ENCODE results near the gene AP1G1.

Gene AP1G1

DNA sequence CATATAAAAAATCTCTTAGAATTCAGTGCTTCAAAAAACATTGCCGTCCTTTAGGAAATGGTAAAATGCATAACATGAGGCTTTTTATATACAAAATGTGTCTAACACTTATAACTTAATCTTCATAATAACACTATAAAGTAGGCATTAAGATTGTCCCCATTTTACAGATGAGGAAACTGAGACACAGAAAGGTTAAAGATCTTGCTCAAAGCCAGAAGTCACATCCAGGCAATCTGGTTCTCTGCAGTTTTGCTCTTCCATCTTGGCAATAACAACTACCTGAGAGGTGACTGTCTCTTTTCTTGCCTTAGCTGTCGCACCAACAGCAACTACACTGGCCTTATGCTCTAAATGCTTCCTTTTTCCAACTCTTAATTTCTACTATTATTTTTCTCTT, 24.5 kb downstream of the AP1G1 start:
- WGBS (ENCODE audit: insufficient coverage) = no CpG with 5 or more reads among the region's 2 CpGs
- CTCF ChIA-PET = interaction anchor here (1.1 kb wide), 1 partner anchor 9 kb away, joined by 4 read pairs; no protein-coding TSS in a partner anchor
- H3K4me3 ChIP-seq (ENCODE audit: control insufficient read depth in 1 of 7, extremely low read depth in 1 of 7, insufficient read depth in 4 of 7, low read depth in 2 of 7, low read length in 6 of 7) = no peak overlapping the region
- POLR2A ChIA-PET = no interaction called here
- no peaks in the 10 kb centered on the region for H3K4me1 ChIP-seq (ENCODE audit: control extremely low read depth in 1 of 4, control insufficient read depth in 4 of 4, insufficient read depth in 4 of 4, low read length in 3 of 4)
- H3K27ac ChIP-seq (ENCODE audit: insufficient read depth in 1 of 2, low read depth in 1 of 2, low read length in 2 of 2, poor library complexity in 1 of 2, severe bottlenecking in 2 of 2) = no peak overlapping the region
- no peak for DNase-seq
- H3K36me3 ChIP-seq (ENCODE audit: control insufficient read depth in 4 of 4, insufficient read depth in 4 of 4, low read length in 3 of 4) = peaks cover 4 to 52% (median 20%) of the 10 kb centered on the region in 4 experiments
- H3K9me3 ChIP-seq (ENCODE audit: control extremely low read depth in 1 of 5, control insufficient read depth in 4 of 5, insufficient read depth in 2 of 5, low read depth in 1 of 5, low read length in 4 of 5) = no peaks in the 10 kb centered on the region
- no peaks in the 10 kb centered on the region for H3K27me3 ChIP-seq (replicated peaks in 2 of 5; ENCODE audit: control insufficient read depth in 4 of 5, insufficient read depth in 5 of 5, low read length in 4 of 5)

DNA sequence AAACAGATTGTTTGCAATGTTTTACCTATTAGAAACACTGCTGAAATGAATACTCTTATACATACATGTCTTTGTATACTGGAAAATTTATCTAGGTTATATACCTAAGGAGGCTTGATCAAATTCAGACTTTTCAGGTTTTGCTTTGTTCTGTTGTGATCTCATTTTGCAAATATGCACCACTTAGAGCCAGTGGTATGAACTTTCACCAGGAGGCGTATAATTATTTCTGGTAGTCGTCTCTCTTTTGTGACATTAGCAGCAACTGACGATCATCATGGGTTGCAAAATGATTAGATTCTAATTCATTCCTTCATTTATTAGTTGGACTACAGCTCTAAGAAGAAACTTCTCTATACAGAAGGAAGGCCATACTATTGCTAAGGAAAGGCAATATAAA, 26.9 kb downstream of the AP1G1 start:
- Histone ChIP-seq H3K27ac (ENCODE audit: insufficient read depth in 1 of 2, low read depth in 1 of 2, low read length in 2 of 2, poor library complexity in 1 of 2, severe bottlenecking in 2 of 2) (no peak overlapping the region), H3K9me3 (ENCODE audit: control extremely low read depth in 1 of 5, control insufficient read depth in 4 of 5, insufficient read depth in 2 of 5, low read depth in 1 of 5, low read length in 4 of 5) (no peaks in the 10 kb centered on the region), H3K27me3 (replicated peaks in 2 of 5; ENCODE audit: control insufficient read depth in 4 of 5, insufficient read depth in 5 of 5, low read length in 4 of 5) (no peaks in the 10 kb centered on the region), H3K4me1 (ENCODE audit: control extremely low read depth in 1 of 4, control insufficient read depth in 4 of 4, insufficient read depth in 4 of 4, low read length in 3 of 4) (no peaks in the 10 kb centered on the region), H3K4me3 (ENCODE audit: control insufficient read depth in 1 of 7, extremely low read depth in 1 of 7, insufficient read depth in 4 of 7, low read depth in 2 of 7, low read length in 6 of 7) (no peak overlapping the region), H3K36me3 (ENCODE audit: control insufficient read depth in 4 of 4, insufficient read depth in 4 of 4, low read length in 3 of 4) (peaks cover 0 to 44% (median 15%) of the 10 kb centered on the region in 4 experiments)
- DNase-seq = no peak
- ChIA-PET POLR2A (no interaction called here), CTCF (interaction anchor here (0.6 to 1.6 kb wide), 2 partner anchors 13 to 344 kb away, joined by 3 to 6 read pairs; no protein-coding TSS in a partner anchor)
- WGBS (ENCODE audit: insufficient coverage) = 100% methylated on average over 1 of the region's 3 CpGs

DNA sequence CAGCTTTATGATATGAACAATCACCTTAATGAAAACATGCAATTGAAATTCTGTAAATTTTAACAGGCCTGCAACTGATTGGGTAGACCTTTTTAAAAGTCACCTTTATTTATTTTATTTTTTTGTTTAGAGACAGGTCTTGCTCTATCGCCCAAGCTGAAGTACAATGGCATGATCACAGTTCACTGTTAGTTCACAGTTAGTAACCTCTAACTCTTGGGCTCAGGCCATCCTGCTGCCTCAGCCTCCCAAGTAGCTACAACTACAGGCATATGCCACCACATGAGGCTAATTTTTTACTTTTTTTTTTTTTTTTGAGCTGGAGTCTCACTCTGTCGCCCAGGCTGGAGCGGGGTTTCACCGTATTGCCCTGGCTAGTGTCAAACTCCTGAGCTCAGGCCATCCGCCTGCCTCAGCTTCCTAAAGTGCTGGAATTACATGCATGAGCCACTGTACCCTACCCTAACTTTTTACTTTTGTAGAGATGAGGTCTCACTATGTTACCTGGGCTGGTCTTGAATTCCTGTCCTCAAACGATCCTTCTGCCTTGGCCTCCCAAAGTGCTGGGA, 28.0 kb downstream of the AP1G1 start:
- H3K9me3 ChIP-seq (ENCODE audit: control extremely low read depth in 1 of 5, control insufficient read depth in 4 of 5, insufficient read depth in 2 of 5, low read depth in 1 of 5, low read length in 4 of 5) = no peaks in the 10 kb centered on the region
- no peaks in the 10 kb centered on the region for H3K27me3 ChIP-seq (replicated peaks in 2 of 5; ENCODE audit: control insufficient read depth in 4 of 5, insufficient read depth in 5 of 5, low read length in 4 of 5)
- H3K27ac ChIP-seq (ENCODE audit: insufficient read depth in 1 of 2, low read depth in 1 of 2, low read length in 2 of 2, poor library complexity in 1 of 2, severe bottlenecking in 2 of 2) = no peak overlapping the region
- H3K4me1 ChIP-seq (ENCODE audit: control extremely low read depth in 1 of 4, control insufficient read depth in 4 of 4, insufficient read depth in 4 of 4, low read length in 3 of 4) = no peaks in the 10 kb centered on the region
- POLR2A ChIA-PET = no interaction called here
- no peak for DNase-seq
- CTCF ChIA-PET = interaction anchor here (0.8 to 1.3 kb wide), 2 partner anchors 10 to 15 kb away, joined by 5 read pairs; no protein-coding TSS in a partner anchor
- peaks cover 2 to 39% (median 13%) of the 10 kb centered on the region in 4 experiments for H3K36me3 ChIP-seq (ENCODE audit: control insufficient read depth in 4 of 4, insufficient read depth in 4 of 4, low read length in 3 of 4)
- WGBS (ENCODE audit: insufficient coverage) = 100% methylated on average over 2 of the region's 6 CpGs
- no peak overlapping the region for H3K4me3 ChIP-seq (ENCODE audit: control insufficient read depth in 1 of 7, extremely low read depth in 1 of 7, insufficient read depth in 4 of 7, low read depth in 2 of 7, low read length in 6 of 7)

DNA sequence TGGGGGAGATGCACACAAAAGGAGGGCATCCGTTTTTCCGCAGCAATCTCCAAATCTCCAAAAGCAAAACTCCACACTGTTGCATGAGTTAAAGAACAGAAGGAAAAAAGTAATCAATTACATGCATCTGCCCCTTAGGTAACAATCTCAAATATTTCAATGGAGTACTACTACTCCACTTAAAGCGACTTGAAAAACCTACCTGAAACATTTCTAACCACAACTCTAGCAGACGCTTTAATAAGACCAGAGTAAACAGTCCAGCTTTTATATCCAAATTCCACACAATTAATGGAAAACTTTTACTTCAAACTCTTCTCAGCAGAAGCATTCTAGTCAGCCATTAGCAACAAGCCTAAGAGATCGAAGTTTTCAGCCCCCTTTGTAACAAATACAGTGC, 29.9 kb downstream of the AP1G1 start:
- Histone ChIP-seq H3K4me1 (ENCODE audit: control extremely low read depth in 1 of 4, control insufficient read depth in 4 of 4, insufficient read depth in 4 of 4, low read length in 3 of 4) (no peaks in the 10 kb centered on the region), H3K27ac (ENCODE audit: insufficient read depth in 1 of 2, low read depth in 1 of 2, low read length in 2 of 2, poor library complexity in 1 of 2, severe bottlenecking in 2 of 2) (no peak overlapping the region), H3K4me3 (ENCODE audit: control insufficient read depth in 1 of 7, extremely low read depth in 1 of 7, insufficient read depth in 4 of 7, low read depth in 2 of 7, low read length in 6 of 7) (no peak overlapping the region), H3K9me3 (ENCODE audit: control extremely low read depth in 1 of 5, control insufficient read depth in 4 of 5, insufficient read depth in 2 of 5, low read depth in 1 of 5, low read length in 4 of 5) (no peaks in the 10 kb centered on the region), H3K36me3 (ENCODE audit: control insufficient read depth in 4 of 4, insufficient read depth in 4 of 4, low read length in 3 of 4) (peaks cover 2 to 40% (median 15%) of the 10 kb centered on the region in 4 experiments), H3K27me3 (replicated peaks in 2 of 5; ENCODE audit: control insufficient read depth in 4 of 5, insufficient read depth in 5 of 5, low read length in 4 of 5) (no peaks in the 10 kb centered on the region)
- CTCF ChIA-PET = interaction anchor here (0.9 to 1.7 kb wide), 4 partner anchors 10 to 140 kb away, joined by 3 to 5 read pairs (median 4); no protein-coding TSS in a partner anchor
- no peak for DNase-seq
- POLR2A ChIA-PET = no interaction called here
- WGBS (ENCODE audit: insufficient coverage) = 92% methylated on average over 2 of the region's 5 CpGs

DNA sequence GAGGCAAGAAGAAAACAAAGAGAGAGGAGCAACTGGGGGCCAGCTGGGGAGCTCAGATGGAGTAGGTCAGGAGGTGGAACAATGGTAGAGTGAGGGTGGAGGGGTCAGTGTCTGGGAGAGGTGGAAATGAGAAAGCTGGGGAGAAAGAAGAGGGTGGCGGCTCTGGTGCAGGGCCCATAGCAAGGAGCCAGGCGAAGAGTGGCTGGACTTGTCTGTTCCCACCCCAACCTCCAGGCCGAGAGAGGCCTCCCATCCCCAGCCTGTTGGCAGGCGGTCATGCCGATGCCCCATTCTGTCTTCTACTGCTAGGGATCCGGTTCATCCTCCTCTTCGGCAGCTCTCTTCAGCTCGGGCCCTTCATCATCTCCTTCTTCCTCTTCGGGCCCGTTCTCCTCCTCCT, 31.3 kb downstream of the AP1G1 start:
- POLR2A ChIA-PET = no interaction called here
- no peak for DNase-seq
- Histone ChIP-seq H3K27ac (ENCODE audit: insufficient read depth in 1 of 2, low read depth in 1 of 2, low read length in 2 of 2, poor library complexity in 1 of 2, severe bottlenecking in 2 of 2) (no peak overlapping the region), H3K4me3 (ENCODE audit: control insufficient read depth in 1 of 7, extremely low read depth in 1 of 7, insufficient read depth in 4 of 7, low read depth in 2 of 7, low read length in 6 of 7) (no peak overlapping the region), H3K27me3 (replicated peaks in 2 of 5; ENCODE audit: control insufficient read depth in 4 of 5, insufficient read depth in 5 of 5, low read length in 4 of 5) (no peaks in the 10 kb centered on the region), H3K4me1 (ENCODE audit: control extremely low read depth in 1 of 4, control insufficient read depth in 4 of 4, insufficient read depth in 4 of 4, low read length in 3 of 4) (no peaks in the 10 kb centered on the region), H3K9me3 (ENCODE audit: control extremely low read depth in 1 of 5, control insufficient read depth in 4 of 5, insufficient read depth in 2 of 5, low read depth in 1 of 5, low read length in 4 of 5) (no peaks in the 10 kb centered on the region), H3K36me3 (ENCODE audit: control insufficient read depth in 4 of 4, insufficient read depth in 4 of 4, low read length in 3 of 4) (peaks cover 6 to 48% (median 22%) of the 10 kb centered on the region in 4 experiments)
- 97% methylated on average over 10 of the region's 10 CpGs for WGBS (ENCODE audit: insufficient coverage)
- CTCF ChIA-PET = interaction anchor here (1.2 to 1.7 kb wide), 2 partner anchors 13 to 184 kb away, joined by 3 to 5 read pairs; no protein-coding TSS in a partner anchor

DNA sequence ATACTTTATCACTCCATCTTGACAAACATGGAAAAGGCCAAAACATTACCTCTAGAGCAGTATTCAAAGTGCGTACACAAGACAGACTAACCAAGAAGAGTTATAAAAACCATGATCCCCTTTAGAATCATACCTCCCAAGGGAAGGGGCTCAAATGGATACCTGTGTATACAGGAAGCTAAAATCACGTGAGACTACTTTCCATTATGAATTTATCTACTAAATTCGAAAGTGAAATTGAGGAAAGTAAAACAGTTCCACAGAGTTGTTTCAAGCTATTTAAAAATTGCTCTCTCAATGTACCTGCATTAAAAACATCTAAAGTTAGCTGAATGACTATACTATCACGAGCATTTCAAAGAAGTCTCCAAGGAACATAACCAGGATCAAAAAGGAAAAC, 32.7 kb downstream of the AP1G1 start:
- no peak overlapping the region for H3K27ac ChIP-seq (ENCODE audit: insufficient read depth in 1 of 2, low read depth in 1 of 2, low read length in 2 of 2, poor library complexity in 1 of 2, severe bottlenecking in 2 of 2)
- 100% methylated on average over 1 of the region's 4 CpGs for WGBS (ENCODE audit: insufficient coverage)
- H3K36me3 ChIP-seq (ENCODE audit: control insufficient read depth in 4 of 4, insufficient read depth in 4 of 4, low read length in 3 of 4) = peaks cover 7 to 47% (median 30%) of the 10 kb centered on the region in 4 experiments
- DNase-seq = no peak
- H3K4me1 ChIP-seq (ENCODE audit: control extremely low read depth in 1 of 4, control insufficient read depth in 4 of 4, insufficient read depth in 4 of 4, low read length in 3 of 4) = no peaks in the 10 kb centered on the region
- ChIA-PET CTCF (interaction anchor here (1.4 kb wide), 1 partner anchor 13 kb away, joined by 6 read pairs; no protein-coding TSS in a partner anchor), POLR2A (interaction anchor here (0.6 kb wide), 1 partner anchor 71 kb away, joined by 3 read pairs; no protein-coding TSS in a partner anchor)
- no peak overlapping the region for H3K4me3 ChIP-seq (ENCODE audit: control insufficient read depth in 1 of 7, extremely low read depth in 1 of 7, insufficient read depth in 4 of 7, low read depth in 2 of 7, low read length in 6 of 7)
- H3K27me3 ChIP-seq (replicated peaks in 2 of 5; ENCODE audit: control insufficient read depth in 4 of 5, insufficient read depth in 5 of 5, low read length in 4 of 5) = no peaks in the 10 kb centered on the region
- peaks cover 0 to under 1% (median 0%) of the 10 kb centered on the region in 5 experiments for H3K9me3 ChIP-seq (ENCODE audit: control extremely low read depth in 1 of 5, control insufficient read depth in 4 of 5, insufficient read depth in 2 of 5, low read depth in 1 of 5, low read length in 4 of 5)

DNA sequence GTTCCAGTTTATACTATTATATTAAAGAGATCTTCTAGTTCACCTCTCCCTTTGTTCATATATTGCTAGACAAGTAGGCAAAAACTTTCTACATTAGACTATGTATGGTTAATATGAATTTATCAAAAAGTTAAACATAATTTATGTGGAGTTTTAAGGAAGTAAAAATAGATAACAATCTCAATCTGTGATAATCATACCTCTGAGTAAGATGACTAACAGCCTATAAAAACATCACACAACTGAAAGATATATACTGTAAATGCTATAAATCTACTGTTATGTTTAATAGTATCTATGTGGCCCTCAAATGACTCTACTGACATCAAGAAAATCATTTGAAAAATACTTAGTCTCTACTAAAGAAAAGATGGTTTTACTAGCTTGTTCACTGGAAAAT, 37.1 kb downstream of the AP1G1 start:
- peak in 1 of 3 donors; percentile 27 for DNase-seq
- peaks cover 19 to 58% (median 37%) of the 10 kb centered on the region in 4 experiments for H3K36me3 ChIP-seq (ENCODE audit: control insufficient read depth in 4 of 4, insufficient read depth in 4 of 4, low read length in 3 of 4)
- POLR2A ChIA-PET = no interaction called here
- H3K27me3 ChIP-seq (replicated peaks in 2 of 5; ENCODE audit: control insufficient read depth in 4 of 5, insufficient read depth in 5 of 5, low read length in 4 of 5) = no peaks in the 10 kb centered on the region
- H3K27ac ChIP-seq (ENCODE audit: insufficient read depth in 1 of 2, low read depth in 1 of 2, low read length in 2 of 2, poor library complexity in 1 of 2, severe bottlenecking in 2 of 2) = no peak overlapping the region
- H3K4me3 ChIP-seq (ENCODE audit: control insufficient read depth in 1 of 7, extremely low read depth in 1 of 7, insufficient read depth in 4 of 7, low read depth in 2 of 7, low read length in 6 of 7) = no peak overlapping the region
- peaks cover 0 to 2% (median 0%) of the 10 kb centered on the region in 5 experiments for H3K9me3 ChIP-seq (ENCODE audit: control extremely low read depth in 1 of 5, control insufficient read depth in 4 of 5, insufficient read depth in 2 of 5, low read depth in 1 of 5, low read length in 4 of 5)
- no peaks in the 10 kb centered on the region for H3K4me1 ChIP-seq (ENCODE audit: control extremely low read depth in 1 of 4, control insufficient read depth in 4 of 4, insufficient read depth in 4 of 4, low read length in 3 of 4)
- CTCF ChIA-PET = no interaction called here

Data from common myeloid progenitor, CD34-positive (primary cell).